ENCODE measurements around the gene ENTHD1.

Gene ENTHD1

DNA sequence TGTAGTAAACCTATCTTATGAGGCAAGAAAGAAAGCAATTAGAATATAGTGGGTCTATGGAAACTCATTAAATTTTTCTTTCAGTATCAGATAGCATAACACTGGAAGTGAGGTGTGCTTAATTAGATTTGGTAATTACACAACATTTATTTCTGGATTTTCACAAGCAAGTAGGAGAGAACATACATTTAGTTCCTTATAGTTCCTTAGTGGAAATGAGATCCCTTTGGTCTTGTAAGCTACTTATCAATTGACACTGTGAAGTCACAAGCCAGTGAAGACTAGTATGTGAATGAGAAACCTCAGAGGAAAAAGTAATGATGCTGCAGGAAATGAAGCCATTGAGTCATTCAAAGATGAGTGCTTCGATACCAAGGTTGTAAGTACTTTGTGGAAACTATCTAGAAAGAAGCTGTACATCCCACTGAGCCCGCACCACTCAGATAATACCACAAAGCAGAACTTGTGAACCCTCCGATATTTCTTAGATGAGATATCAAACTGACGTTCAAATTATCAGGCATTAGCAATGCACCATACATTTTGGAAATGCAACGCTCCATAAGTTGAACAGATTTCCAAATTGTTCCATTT, 53.5 kb downstream of the ENTHD1 start:
- DNase-seq: peak; percentile 82

DNA sequence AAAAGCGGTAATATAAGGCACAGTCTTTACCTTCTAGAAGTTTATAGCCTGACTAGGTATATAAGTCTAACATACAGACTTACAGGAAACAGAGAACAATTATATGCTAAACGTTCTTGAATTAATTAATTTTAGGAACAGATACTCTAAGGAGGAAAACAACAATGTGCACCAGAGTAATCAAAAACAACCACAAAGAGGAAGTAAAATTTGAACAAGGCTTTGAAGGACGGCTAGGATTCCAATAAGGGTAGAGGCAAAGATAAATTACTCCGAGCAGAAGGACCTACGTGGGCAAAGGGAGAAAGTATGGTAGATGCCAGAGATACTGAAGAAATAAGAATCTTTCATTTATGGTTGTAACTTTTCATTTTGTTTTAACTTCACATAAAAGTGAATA, 54.4 kb downstream of the ENTHD1 start:
- DNase-seq: no peak

DNA sequence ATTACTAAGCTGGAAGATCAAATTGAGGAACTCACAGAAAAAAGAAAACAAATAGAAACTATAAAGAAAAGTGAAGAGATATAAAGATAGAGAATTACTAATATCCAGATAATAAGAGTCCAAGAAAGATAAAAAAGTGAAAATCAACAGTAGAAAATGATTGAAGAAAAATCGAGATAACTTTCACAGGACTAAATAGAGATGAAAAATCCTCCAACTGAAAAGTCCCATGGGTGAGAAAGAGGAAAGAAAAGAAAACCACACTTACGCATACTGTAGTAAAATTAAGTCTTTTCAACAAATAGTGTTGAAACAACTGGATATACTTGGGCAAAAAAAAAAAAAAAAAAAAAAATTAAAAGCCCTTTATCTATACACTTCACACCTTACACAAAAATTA, 60.0 kb downstream of the ENTHD1 start:
- DNase-seq: no peak

DNA sequence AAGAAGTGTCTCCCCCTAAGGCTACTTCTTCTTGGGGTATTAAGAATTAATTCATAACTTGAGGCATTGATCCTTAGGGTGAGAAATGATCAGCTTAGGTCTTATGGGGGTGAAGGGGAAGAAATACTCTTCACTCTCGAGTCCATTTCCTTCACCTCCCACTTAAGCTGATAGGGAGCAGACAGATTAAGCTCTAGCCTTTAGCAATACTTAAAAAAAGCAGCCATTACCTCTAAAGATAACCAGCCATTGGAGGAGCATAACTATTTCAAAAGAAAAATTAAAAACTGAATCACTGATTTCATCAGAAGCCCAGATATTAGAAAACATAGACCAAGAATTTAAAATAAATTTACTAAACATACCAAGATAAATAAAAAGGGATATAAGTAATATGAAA, 60.5 kb downstream of the ENTHD1 start:
- DNase-seq: no peak

DNA sequence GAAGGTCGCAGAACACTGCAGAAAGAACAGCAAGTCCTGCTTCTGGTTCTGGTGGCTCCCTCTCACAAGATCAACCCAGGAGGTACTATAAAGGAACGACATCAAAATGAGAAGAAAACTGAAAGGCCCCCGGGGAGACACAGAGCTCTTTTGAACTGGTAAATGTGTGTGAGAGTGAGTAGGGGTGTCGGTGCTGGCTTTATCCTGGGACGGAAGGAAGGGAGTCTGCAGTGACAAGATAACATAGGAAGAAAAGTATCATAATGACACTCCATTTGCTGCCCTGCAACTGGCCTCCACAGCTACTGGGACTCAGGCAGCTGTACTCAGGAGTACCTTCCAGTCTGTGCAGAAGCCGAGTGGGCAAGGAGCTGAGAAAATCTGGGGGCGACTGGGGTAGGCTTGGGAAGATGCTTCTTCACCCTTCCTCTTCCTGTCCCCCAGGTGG, 60.9 kb downstream of the ENTHD1 start:
- no peak for DNase-seq

DNA sequence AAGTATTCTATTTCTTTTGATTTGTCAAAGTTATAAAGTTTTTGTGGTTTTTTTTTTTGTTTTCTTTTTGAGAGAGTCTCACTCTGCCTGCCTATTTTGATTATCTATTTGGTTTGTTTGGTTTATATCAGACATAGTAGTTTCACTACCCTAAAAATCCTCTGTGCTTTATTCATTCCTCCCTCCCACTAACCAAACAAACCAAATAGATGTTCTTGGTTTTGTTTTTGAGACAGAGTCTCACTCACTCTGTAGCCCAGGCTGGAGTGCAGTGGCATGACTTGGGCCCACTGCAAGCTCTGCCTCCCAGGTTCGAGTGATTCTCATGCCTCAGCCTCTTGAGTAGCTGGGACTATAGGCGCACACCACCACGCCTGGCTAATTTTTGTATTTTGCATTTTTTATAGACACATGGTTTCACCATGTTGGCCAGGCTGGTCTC, 67.9 kb downstream of the ENTHD1 start:
- peak; percentile 39 for DNase-seq

DNA sequence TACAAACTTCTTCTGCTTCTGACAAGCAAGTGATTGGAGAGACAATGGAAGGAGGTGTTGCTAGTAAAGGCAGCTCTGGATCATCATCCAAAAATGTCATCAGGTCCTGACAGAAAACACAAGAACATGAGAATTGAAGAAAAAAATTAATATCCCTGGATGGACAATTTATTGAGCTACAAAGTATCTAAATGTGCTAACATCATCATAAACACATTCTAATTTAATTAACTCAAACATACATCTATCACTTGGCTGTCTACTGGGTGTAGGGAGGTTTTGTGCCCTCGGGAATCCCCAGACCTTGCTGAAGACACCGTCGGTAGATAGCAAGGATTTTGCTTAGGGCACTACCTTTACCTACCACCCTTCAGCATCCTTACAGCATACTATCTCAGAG, 72.6 kb downstream of the ENTHD1 start:
- no peak for DNase-seq

DNA sequence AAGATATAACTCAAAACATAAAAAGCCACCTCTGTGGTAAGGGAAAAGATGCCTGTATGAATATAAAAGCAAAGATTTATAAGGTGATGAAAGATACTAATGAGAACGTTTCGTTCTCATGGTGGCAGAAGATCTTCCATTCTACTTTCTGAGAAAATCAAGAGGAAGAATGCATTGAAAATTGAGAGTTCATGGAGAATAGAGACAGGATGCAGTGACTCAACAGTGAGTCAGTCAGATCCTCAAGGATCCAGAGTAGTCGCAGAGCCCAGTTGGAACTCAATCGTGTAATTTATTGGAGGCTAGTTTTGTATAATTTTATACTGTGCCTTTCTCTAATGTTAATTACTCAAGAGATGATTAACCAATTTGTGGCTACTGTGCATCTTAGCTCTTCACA, 73.3 kb downstream of the ENTHD1 start:
- DNase-seq: no peak

DNA sequence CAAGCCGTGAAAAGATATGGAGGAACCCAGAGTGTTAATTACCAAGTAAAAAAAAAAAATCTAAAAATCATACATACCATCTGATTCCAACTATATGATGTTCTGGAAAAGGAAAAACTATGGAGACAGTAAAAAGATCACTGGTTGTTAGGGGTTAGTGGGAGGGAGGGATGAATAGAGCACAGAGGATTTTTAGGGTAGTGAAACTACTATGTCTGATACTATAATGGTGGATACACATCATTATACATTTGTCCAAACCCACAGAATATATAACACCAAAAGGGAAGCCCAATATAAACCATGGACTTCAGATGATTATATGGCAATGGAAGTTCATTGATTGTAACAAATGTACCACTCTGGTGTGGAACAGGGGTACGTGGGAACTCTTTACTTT, 74.1 kb downstream of the ENTHD1 start:
- no peak for DNase-seq

DNA sequence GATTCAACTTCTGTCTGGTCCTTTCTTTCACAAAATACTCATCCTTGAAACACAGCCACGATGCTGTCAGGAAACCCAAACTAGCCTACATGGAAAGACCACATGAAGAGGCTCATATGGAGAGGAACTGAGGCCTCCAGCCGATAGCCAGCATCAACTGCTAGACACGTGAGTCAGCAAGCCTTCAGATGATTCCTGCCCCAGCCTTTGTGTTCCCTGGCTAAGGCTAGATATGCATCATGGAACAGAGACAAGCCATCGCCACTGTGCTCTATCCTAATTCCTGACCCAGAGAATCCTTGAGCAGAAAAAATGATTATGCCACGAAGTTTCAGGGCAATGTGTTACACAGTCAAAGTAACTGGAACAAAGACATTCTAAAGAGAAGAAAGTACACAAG, 75.5 kb downstream of the ENTHD1 start:
- no peak for DNase-seq

DNA sequence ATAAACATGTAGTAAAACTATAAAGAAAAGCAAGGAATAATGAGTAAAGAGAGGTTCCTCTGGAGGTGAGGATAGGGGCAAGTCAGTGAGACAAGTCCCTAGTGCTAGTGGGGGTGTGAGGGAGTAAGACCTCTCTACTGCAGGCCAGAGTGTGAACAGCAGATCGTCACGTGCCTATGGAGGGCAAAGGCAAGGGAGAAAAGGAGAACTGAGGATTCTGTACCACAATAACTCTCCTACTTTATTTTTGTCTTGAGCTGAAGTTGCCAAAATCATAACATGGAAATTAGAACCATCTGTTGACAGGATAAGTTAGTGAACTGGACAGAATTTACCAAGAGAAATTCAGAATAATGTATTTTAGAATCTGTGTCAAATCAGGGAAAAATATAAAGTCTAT, 77.6 kb downstream of the ENTHD1 start:
- DNase-seq: no peak

DNA sequence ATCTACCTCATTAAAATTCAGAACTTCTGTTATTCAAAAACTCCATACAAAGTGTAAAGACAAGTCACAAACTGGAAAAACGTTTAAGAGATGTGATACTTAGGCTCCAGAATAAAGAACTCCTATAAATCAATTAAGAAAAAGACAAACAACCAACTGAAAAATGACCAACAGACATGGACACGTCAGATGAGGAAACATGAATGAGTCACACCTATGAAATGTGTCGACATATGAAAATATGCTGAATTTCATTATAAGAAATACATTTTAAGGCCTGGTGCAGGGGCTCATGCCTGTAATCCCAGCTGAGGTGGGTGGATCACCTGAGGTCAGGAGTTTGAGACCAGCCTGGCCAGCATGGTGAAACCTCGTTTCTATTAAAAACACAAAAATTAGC, 78.7 kb downstream of the ENTHD1 start:
- DNase-seq: peak; percentile 42

DNA sequence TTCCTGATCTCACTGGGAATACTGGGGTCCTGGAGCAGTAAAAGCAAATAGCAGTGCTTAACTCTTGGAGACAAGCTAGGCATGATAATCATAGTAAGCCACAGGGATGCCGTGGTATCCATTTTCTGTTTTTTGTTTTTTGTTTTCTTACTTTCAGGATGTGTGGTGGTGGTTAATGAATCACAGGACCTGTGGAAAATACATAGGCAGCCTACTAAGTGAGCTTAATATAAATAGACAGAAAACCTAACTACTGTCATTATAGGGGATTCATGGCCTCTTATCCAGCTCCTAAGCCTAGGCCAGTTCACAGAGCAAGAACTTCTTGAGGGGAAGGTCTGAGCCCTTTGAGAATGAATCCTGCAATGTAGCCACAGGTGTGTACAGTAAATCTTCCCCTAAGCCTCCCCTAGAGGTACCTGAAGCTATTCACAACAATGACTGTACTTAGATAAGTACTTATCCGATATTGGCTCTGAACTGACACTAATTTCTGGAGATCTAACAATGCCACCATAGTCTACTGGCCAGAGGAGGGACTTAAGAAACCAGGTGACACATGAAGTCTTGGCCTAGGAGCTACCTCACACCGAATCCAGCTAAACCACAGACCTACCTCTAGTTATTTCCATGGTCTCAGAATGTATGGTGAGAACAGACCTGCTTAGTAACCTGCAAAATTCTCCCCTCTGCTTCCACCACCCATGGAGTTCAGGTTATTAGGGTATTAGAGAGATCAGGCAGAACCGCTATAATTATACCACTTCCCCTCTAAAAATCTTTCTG, 83.6 kb downstream of the ENTHD1 start:
- DNase-seq: peak; percentile 33

DNA sequence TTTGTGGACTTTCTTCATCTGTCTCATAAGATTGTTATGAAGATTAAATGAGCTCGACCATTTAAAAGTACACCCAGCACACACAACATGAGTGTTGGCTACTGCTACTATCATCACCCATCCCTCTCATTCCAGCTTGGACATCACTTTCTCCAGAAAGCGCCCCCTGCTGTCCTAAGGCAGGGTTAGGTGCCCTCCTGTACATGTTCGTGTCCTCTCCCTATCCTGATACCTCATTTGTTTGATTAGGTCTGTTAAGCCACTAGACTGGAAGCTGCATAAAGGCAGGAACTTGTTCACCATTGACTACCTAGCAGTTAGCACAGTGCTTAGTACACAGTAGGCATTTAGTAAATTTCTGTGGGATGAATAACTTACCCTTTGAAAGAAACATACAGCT, 85.5 kb downstream of the ENTHD1 start:
- peak; percentile 31 for DNase-seq

DNA sequence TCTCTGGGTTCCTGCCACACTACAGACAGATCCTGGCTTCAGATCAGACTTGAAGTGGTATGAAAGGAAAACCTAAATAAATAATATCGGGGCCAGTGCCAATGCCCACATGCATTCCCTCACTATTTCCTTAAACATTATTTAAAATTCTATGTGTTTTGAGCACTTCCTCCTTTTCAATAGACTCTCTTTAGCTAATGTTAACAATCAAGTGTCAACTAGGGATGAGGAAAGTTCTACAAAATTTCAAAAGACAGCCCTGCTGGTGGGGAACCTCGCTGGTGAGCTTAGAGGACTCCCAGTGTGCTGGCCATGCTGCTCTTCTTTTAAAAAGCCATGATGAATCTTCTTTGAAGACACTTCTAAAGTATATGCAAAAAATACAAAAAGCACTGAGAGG, 87.5 kb downstream of the ENTHD1 start:
- no peak for DNase-seq

DNA sequence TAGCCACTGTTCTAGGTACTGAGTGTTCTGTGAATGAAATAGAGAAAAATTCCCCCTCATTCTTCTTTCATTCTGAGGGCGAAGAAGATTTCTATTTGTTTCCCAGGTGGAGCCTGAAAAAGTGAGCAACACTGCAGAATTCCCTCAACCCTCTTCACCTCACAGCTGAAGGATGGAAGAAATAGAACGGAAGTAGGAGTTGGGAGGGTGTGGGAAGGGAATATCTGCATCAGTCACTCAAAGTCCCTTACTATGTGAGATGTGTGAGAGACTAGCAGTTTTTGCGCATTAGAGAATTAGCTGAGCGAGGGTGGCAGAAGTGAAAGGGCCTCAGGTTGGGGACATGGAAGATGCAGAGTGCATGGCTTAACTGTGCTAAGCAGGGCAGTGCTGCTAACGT, 88.4 kb downstream of the ENTHD1 start:
- no peak for DNase-seq

DNA sequence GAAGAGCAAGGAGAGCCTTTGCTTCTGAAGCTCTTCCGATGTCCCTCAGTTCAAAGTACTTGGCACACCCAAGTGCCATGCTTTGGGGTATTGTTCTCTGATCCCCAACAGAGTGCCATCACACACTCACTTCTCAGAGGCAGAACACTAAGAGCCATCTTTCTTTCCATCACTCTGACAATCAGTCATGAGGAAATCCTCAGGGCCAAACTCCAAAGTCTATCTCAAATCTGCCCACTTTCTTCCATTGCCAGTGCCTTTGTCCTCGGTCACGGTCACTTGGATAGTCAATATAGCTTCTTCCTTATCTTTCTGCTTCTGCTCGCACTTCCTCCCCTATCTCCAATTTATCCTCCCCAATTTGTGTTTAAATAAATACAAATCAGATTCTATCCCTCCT, 90.9 kb downstream of the ENTHD1 start:
- no peak for DNase-seq

DNA sequence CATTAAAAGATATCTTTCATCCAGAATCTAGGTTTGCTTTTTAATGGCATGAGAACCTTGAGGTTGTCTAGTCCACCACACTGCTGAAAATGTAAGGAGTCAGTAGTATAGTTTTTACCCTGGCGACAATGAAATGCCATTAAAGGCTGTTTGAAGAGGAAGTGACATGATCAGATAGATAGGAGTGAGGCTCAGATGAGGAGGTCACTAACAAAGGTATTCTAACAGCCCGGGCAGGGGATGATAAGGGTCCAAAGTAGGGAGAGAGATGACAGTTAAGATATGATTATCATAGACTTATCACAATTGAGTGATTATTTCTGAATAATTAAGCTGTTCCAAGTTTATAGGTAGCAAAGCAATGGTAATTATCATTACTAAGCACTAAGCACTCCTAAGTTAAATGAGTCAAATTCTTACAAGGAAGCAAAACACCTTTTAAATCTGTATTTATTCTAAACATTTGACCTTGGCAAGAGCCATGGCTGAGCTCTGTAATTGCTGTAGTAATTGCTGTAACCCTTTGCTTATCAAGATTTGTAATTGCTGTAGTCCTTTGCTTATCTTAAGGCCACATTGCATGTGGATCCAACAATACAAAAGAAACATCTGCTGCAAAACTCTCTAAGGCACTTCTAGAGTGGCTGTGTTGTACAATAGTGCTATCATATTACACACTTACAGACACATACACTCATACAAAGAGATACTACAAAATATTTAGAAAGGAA, 92.6 kb downstream of the ENTHD1 start:
- DNase-seq: no peak

DNA sequence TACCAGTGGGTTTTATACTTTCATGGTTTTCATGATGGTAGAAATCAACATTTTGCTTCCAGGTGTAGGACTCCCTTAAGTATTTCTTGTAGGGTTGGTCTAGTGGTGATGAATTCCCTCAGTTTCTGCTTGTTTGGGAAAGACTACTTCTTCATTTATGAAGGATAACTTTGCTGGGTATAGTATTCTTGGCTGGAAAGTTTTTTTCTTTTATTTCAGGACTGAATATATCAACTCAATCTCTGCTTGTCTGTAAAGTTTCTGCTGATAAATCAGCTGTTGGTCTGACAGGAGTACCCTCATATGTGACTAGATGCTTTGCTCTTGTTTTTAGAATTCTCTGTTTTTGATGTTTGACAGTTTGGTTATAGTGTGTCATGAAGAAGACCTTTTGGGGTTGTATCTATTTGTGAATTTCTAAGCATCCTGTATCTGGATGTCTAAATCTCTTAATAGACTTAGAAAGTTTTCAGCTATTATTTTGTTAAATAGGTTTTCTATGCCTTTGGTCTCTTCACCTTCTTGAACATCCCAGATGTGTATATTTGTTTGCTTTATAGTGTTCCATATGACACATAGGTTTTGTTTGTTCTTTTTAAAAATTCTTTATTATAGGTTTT, 95.9 kb downstream of the ENTHD1 start:
- no peak for DNase-seq

DNA sequence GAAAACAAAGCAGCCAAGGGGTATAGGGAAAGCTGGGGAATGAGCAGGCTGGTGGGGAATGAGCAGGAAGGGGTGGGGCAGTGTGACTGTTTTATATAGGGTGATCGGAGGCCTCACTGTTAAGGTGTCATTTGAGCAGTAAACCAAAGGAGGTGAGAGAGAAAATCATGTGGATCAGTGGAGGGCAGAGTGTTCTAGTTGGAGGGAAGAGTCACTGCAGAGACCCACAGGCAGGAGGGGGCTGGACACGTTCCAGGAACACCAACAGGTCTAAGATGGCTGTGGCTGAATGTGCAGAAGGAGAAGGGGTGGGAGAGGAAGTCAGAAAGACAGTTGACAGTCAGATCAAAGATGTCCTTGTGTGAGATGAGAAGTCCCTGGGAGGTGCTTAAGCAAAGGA, 103.8 kb downstream of the ENTHD1 start:
- no peak for DNase-seq

DNA sequence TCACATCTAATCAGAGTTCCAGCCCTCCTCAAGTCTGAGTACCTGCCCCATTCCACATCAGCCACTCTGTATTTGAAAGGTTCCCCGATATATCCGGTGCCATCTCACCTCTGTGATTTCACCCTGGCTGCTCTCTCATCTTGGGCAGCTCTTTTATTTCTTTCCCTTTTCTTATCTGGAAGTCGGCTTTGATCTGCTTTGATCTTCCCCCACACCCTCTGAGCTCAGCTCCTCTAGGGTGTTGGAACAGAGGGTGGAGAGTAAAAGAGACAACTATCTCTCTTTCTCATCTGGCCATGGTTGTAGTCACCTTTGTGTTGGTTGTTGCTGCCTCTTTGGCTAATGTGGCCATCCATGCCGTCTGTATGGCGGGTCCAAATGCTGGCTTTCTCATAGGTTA, 108.3 kb downstream of the ENTHD1 start:
- no peak for DNase-seq

DNA sequence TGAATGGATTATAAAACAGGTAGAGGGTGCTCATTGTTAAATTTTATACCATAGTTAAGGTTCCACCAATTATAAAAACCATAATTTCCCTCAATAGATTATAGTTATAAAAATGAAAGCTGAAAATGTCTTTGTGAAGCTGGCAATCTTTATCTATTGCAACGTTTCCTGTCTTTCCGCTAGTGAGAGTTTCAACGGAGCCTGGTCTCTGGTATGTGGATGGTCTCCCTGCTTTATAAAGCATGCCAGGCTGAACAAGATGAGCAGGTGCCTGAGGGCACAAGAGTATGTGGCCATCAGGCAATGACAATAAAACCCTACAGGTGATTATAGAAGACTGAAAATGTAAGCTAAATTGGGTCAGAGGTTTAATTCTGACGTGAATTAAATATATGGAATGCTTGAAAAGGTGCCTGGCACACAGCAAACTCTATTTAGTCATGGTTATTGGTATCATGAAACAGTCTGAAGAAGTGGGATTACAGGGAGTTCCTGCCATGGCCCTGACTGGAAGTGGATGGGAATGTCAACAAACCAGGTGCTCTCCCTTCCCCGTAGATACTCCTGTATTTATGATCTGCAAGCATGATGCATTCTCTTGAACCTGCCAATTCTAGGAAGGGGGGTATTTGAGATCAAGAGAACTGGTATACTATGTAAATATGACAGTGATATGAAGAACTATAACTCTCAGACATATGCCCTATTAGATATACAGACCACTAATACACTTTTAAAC, 115.7 kb downstream of the ENTHD1 start:
- DNase-seq: no peak

All from activated CD4-positive, alpha-beta T cell treated with anti-CD3 and anti-CD28 coated beads, Interleukin-2, Interleukin-6, amounts not matched to agents 100 ng/mL and 50 ng/mL, durations not matched to agents 16 hours and 8 hours (primary cell).